Measurements from ENCODE around the gene PHEX.

PHEX gene

DNA sequence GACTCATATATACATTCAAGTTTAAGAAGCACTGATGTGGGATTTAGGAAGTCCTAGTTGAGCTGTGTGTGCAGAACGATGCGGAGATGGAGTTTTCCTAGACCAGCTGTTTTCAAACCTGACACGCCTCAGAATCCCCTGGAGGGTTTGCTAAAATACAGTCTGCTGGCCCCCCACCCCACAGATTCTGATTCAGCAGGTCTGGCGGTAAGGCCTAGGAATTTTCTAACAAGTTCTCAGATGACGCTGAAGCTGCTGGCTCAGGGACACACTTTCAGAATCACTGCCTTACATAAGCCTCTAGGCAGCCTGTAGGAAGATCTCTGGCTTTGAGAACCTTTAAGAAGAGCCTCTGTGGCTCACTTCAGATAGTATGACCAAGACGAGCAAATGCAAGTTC, 73.1 kb downstream of the PHEX start:
- no peak for DNase-seq (ENCODE audit: low read depth in 1 of 2, low spot score in 1 of 2)

DNA sequence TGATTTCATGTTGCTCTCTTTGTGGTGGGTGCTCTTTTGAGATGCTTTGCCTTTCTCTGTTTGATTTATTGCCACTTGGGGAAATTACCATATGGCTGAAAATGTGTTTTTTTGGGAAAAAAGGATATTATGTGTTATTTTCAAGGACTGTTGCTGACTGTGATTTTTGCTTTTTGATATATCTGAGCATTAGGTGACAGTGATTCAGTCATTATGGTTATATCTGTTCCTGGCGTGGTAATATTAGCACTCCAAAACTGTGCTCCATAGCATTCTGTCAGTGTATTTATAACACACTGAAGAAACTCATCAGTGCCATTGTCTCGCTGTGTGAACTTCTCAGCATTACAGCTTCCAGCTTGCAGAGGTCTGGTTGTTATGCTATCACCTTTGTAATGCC, 73.8 kb downstream of the PHEX start:
- no peak for DNase-seq (ENCODE audit: low read depth in 1 of 2, low spot score in 1 of 2)

DNA sequence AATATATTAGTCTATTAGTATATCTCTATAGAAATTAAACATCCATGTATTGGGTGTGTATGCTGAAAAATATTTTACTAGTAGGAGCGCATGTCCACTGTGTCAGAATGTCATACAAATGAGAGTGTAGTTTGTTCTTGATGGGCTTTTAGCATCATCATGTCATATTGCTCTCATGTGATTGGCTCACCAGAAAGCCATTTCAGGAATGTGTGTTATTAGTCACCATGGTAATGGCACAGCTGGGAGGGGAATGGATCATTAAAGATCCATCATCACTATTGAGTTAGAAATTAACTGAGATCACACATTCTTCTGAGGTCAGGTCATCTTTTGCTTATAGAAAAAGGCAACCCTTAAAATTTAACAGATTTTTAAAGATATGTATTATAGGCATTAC, 77.3 kb downstream of the PHEX start:
- no peak for DNase-seq (ENCODE audit: low read depth in 1 of 2, low spot score in 1 of 2)

DNA sequence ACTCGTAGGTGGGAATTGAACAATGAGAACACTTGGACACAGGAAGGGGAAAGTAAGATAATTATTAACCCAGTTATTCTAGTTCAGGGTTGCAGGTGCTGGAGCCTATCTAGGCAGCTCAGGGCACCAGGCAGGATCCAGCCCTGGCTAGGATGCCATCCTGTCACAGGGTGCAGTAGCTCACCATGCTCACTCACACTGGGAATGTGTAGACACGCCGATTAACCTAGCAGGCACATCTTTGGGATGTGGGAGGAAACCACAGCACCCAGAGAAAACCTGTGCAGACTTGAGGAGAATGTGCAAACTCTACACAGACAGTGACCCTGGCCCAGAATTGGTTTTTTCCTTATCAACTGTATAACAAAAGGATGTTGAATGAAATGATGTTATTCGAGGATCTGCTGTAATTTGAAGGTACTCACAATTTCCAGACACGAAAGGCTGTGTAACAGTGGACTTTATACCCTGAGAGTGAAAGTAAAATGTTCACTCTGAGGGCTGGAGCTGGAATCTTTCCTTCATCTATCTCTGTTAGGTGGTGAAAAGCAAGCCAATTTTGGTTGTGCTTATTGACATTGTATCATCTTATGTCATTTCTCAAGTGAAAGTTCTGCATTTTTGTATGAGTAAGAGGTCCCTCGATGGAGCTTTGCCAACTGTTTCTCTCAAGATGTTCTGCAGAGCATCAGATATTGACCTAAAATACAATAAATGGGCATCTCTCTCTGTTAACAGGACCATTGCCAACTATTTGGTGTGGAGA, 78.8 kb downstream of the PHEX start:
- DNase-seq (ENCODE audit: low read depth in 1 of 2, low spot score in 1 of 2), result no peak

DNA sequence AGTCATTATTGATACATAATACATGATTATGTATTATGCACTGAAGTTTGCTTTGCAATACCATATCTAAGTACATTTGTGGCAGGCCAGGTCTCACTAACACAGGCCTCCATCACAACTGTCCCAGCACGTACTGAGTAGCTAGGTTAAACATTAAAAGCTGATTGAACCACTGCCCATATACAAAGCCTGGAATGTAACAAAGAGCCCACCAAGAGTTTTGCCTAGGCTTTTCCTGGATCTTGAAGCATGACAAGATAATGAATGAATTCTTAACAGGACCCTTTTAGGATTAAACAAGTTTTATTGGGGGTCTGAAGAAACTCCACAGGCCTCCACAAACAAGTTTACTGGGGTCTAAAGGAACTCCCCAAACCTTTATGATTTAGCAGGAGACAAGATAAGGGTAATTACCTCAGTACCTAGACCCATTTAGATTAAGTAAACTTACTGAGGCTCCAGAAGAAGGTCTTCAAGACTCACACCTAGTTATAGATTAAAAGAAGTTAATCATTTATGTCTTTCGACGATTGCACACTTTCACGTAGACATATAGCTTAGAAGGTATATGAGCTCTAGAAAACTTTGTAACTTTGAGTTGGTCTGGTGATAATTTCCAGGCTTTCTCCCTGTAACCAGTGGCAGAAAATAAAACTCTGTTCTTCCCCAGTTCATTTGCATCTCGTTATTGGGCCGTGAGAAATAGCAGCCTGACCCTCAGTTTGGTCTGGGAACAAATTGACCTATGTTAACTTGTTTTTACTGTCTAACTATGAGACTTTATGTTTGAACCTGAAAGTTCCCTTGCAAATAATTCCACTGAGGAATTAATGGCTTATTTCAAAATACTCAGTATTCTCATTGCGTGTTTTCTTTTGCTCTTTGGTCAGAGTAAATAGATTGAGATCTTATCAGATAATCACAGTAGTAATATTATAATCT, 84.8 kb downstream of the PHEX start:
- no peak for DNase-seq (ENCODE audit: low read depth in 1 of 2, low spot score in 1 of 2)

DNA sequence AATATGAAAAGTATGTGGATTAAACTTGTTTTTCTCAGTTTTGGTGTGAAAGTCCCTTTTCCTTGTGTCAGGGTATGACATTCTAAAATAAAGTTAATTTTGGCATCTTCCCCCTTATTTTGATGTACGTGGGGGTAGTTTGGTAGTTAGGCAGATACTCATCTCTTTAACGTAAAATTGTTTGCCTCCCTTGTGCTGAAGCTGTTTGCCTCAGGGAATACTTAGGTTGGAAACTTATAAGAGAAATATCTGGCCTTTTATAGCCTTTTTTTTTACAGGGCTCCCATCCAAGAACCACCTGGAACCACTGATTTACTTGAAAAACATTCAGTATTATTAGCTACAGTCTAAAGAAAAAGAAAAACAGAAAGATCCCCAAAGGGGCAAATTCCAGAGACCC, 85.5 kb downstream of the PHEX start:
- DNase-seq (ENCODE audit: low read depth in 1 of 2, low spot score in 1 of 2), result no peak

DNA sequence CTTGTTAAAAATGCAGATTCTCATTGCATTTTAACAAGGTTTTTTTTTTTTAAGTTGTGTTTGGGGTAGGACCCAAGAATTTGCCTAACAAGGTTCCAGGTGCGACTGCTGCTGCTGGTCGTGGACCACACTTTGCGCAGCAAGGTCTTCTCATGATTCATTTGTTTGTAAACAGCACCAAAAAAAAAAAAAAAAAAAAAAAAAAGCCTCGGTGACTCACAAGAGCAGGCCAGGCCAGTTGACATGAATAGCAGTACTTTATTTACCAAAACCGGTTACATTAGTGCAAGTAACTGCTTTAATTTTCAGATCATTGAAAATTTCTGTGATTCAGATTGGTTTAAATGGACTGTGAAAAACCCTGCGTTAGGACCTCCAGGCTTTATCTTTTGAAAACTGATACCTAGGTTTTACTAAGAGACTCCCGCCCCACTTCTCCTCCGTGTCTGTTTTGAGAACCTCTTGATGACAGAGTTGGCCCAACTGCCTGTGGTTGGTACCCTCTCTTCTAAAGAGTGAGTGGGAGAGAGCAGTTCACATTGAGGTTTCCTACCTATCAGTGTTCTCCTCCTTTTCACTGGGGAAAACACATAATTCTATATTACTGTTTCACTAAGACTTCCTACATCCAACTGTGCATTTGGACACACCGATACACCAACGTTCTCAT, 86.2 kb downstream of the PHEX start:
- DNase-seq (ENCODE audit: low read depth in 1 of 2, low spot score in 1 of 2), result no peak

DNA sequence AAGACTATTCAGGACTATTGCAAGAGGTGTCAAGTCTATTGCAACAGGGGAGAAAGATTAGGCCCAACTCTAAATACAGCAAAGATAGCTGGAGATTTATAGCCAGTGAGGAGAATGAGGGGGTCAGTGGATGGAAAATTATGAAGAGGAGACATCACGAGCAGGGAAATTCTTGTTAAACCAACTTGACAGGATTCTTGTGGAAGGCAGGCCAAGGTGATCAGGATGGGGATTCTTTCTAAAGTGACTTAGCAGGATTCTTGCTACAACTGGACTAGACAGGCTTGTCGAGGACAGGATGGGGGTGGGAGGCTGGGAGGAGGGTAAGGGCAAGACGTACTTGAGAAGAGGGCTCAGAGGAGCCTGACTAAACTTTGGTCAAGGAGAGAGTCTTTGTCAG, 89.0 kb downstream of the PHEX start:
- no peak for DNase-seq (ENCODE audit: low read depth in 1 of 2, low spot score in 1 of 2)

DNA sequence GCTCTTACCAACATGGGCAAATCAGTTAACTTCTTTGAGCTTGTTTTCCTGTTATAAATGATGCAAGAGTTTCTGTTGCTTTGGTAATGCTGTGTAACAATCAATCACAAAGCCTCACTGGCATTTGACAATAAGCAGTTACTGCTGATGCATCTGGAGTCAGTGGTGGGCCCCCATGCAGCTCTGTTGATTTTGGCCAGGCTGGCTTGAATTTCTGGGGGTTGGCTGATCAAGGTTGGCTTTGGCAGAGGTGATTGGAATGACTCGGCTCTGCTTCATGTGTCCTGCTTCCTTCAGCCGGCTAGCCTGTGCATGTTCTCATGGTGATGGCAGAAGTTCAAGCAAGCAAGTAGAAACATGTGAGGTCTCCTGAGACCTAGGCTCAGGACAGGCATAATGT, 90.4 kb downstream of the PHEX start:
- DNase-seq (ENCODE audit: low read depth in 1 of 2, low spot score in 1 of 2), result no peak

DNA sequence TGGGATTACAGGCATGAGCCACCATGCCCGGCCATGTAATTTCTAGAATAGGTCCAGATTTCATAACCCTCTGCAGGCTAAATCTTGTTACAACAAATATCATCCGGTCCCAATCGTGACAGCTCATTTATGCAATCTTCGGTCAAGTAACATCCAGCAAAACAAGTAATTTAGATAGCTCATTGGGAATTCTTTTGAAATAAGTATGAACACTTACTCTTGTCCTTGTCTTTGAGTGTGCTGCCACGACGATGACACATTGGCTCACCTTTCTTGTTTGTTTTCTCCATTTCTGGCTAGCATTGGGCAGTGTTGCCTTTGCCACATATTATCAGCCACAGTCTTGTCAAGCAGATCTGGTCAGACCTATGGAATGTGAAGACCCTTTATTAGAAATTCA, 92.0 kb downstream of the PHEX start:
- no peak for DNase-seq (ENCODE audit: low read depth in 1 of 2, low spot score in 1 of 2)

DNA sequence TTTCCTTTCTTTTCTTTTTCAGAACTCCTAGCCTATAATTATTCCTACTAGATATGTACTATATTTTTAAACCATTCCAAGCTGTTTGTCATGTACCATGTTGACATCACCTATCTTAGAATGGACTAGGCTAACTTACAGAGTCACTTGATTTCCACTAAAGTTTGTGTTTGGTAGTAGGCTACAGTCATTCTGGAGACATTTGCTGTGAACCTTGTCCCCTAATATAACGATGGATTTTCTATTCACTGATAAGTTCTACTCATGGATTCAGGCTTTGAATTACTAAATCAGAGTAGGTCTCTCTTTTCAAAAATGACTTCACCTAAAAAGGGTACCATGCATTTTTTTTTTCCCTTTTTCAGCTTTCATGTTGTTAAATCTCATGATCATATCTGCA, 93.4 kb downstream of the PHEX start:
- DNase-seq (ENCODE audit: low read depth in 1 of 2, low spot score in 1 of 2), result no peak

DNA sequence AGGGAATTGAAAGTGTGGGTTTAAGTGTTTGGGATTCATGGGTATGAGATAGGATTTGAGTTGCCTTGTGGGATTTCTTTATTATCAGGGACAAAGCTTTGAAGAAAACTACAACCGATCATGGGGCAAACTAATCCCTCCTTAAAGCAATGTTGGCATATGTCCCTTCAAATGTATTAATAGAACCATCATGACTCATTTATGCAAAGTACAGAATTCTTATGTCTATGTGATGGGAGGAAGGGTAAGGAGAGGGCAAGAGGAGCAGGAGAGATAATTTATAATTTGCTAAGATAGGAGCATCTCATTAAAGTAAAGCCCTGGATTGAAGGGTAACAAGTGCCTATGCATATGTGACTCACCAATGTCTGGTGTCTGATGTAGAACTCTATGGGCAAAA, 94.2 kb downstream of the PHEX start:
- no peak for DNase-seq (ENCODE audit: low read depth in 1 of 2, low spot score in 1 of 2)

DNA sequence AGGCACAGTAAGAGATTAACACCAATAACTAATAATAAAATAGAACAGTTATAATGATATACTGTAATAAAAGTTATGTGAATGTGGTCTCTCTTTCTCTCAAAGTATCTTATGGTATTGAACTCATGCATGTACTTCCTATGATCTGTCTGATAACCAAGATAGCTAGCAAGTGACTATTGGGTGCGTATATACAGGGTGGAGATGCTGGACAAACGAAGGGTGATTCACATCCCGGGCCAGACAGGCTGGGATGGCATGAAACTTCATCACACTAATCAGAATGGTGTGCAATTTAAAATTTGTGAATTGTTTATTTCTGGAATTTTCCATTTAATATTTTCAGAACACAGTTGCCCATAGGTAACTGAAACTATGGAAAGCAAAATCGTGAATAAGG, 96.8 kb downstream of the PHEX start:
- no peak for DNase-seq (ENCODE audit: low read depth in 1 of 2, low spot score in 1 of 2)

DNA sequence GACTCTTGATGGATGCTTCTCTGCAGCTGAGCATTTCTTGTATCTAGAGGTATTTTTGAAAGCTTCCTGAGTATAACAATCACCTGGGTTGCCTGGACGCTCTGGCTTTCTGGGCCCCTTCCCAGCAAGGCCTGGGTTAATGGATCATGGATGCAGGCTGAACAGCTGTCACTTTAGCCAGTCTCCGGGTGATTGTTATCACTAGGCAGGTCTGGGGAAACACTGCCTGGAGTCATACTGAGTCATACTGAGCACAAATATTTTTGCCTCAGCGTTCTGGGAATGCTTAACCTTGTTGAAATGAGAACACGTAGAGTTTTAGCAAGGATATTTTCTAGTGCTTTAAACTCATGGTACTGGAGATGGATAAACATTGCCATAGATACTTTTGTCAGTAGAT, 102.6 kb downstream of the PHEX start:
- DNase-seq (ENCODE audit: low read depth in 1 of 2, low spot score in 1 of 2), result no peak

DNA sequence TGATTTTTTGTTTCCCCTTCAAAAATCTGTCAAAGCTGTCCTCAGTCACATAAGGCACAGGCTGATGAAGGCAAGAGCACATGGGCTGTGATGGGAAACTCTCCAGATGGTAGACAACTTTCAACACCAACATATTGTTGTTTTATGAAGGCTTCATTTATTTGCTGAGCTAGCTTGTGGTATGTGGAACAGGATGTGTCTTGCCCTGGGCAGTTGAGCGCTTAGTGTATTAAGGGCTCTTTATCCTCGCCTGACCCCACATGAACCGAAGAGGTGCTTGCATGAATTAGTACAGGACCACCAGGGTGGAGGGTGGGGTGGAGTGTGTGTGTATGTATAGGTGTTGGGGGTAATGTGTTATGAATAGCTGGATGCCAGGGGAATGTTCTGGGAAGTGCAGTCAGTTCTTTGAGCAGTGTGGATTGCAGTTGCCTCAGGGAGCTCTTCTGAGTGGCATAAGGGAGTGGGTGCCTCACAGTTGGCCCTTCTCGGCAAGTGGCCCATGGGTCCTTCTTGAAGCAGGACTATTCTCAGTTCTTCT, 103.1 kb downstream of the PHEX start:
- no peak for DNase-seq (ENCODE audit: low read depth in 1 of 2, low spot score in 1 of 2)

DNA sequence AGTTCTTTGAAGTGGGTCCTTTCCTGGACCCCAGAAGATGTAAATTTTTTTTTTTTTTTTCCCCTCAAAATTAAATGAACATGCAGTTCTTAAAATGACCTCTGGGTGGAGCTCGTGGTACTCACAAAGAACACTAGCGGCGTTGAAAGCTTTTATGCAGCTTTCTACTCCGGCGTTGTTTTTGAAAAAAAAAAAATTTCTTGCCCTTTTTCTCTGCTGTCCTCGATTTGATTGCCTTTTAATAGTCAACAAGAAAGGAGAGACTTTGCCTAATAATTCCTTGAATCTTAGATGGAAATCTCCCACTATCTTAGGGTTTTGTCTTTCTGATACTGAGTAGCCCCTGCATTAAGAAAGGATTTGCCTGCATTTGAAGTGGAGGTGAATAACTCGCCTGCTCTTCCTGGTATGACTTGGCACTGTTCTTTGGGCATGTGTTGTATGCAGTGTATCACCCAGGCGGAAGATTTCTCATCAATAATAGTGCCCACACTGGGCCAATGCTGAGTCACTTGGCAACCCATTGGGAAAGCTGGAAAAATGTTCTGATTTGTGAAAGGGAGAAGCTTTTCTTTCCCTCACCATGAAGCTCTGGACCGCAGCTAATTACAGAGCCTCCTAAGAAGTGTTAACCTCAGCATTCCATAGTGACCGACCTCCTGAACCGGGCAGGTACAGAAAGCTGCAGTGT, 104.0 kb downstream of the PHEX start:
- DNase-seq (ENCODE audit: low read depth in 1 of 2, low spot score in 1 of 2), result no peak

DNA sequence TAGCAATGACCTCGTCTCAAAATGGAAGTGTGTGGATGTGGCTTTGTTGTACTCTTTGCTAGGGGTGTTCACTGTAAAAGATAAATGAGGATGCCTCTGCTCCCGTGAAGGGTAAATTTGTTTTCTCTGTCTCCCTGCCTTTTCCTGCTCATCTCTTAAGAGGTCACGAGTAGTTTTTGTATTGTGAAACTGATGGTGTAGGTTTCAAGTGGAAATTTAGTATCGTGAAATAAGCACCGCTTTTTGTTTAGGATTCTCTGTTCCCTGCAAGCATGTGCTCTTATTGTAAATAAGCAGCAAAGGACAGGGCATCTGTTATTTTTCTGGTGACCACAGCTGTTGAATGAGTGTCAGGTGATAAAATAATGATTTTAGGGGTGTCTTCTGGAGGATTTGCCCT, 104.6 kb downstream of the PHEX start:
- DNase-seq (ENCODE audit: low read depth in 1 of 2, low spot score in 1 of 2), result no peak

DNA sequence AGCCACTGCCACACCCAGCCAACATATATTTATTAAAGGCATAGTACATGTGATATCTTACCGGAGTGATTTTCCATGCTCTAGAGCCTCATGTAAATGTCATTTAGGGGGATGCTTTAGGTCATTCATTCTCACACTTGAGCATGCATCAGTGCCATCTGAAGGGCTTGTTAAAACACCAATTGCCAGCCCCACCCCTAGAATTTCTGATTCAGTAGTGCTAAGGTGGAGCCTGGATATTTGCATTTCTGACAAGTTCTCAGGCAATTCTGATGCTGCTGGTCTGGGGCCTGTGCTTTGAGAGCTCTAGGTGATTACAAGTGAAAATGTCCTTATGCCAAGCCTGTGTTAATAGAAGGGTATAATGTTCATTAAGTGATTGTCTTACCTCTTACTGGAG, 107.7 kb downstream of the PHEX start:
- no peak for DNase-seq (ENCODE audit: low read depth in 1 of 2, low spot score in 1 of 2)

DNA sequence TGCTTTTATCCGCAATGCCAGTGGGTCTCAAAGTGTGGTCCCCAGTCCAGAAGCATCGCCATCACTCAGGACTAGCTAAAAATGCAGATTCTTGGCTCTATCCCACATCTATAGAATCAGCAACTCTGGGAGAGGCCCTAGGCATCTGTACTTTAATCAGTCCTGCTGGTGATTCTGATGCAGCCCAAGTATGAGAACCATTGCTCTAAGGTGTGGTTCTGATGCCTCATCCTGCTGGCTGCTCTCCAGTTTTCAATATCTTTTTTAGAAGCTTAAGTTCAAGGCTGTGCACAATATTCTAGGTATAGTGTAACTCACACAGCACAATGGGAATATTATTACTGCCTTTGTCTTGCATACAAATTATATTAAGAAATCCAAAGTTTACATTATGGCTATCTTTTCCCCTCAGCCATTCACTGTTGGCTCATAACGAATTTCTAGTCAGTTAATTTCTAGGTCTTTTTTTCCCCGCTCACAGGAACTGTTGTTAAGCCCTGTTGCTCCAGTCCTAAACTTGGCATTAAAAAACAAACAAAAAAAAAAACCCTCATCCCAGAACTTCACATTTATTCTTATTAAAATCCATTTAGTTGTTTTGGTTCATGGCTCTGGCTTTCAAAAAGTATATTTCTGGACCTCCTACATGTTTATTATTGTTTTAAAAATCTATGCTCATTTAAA, 109.1 kb downstream of the PHEX start:
- DNase-seq (ENCODE audit: low read depth in 1 of 2, low spot score in 1 of 2), result no peak

DNA sequence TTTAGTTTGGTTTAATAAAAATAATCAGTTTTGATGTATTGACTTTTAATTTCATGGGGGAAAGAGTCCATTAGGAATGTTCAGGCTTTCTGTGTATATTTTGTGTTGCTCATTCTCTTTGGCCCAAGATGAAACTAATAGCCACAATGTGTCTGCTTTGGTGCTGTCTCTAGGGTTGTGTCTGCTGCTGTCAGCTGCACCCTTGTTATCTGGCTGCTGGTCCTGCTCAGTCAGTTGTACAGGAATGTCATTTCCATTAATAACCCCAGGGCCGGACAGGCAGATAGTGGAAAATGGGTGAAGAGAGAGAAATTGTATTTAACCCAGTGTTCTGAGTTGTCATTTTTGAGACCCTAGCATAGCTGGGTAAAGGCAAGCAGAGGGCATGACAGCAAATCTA, 115.1 kb downstream of the PHEX start:
- no peak for DNase-seq (ENCODE audit: low read depth in 1 of 2, low spot score in 1 of 2)

DNA sequence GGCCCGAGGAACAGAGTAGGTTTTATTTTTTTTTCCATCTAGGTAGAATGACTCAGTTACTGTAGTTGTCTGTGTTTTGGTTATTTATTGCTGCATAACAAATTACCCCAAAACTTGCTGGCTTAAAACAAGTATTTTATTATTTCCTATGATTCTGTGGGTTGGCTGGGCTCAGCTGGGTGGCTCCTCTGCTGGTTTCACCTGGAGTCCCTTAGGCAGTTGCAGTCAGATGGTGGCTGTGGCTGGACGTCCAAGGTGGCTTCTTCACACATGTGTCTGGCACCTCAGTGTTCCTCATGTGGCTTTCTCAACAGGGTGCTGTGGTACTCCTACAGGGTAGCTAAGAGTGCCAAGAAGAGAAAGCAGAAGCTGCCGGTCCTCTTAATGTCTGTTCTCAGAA, 115.8 kb downstream of the PHEX start:
- no peak for DNase-seq (ENCODE audit: low read depth in 1 of 2, low spot score in 1 of 2)
